NCI-H2171 treated with DMSO at 0.1 percent for 48 hours (cell line): ENCODE data around the gene C19orf85.
A peak's percentile ranks its signal among the peaks of the same experiment; 100 is the strongest.

Experiments
- DNase-seq: peaks from one replicate; lab custom pipeline; 2025; lab: John Stamatoyannopoulos, UW

The C19orf85 gene

GRCh38 chr19:55477905-55478304 lies 13.4 kb upstream of the C19orf85 start:
- DNase-seq: no peak

DNA sequence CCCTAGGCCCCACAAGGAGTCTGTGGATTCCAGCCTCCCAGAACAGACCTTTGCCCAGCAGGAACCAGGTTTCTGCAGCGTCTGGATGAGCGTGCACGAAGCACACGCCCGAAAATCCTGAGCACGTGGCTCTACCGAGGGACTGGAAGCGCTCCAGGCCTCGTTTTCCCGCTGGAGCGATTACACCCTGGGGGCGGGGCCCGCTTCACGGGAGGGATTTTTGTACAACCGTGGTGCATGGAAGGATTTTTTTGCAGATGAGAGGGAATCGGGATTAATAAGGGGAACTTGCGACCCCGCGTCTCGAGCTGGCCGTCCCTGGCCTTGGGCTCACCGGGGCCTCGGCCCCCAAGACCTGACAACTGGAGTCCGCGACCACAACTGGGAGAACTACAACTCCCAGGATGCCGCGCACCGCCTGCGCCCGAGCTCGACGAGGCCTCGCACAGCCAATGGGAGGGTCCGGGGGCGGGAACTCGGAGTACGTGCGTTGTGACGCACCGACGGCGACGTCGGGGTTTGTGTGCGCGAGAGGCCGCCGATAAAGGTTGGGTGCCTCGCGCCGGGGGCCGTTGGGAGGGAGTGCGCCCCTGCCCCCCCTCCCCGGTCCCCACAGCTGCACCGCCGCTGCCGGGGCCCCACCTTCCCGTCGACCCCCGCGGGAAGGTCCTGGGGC lies 11.7 kb upstream of the C19orf85 start, which contains the start of gene ZNF628:
TSS of gene ZNF628 (plus strand) at position 518 of the 676 bp plus-strand sequence. CDS start 3,294 bp downstream, outside the sequence.
- peak; percentile 97 for DNase-seq

- no peak for DNase-seq
Measured at GRCh38 chr19:55474269-55475265, 10.0 kb upstream of the C19orf85 start.

DNA sequence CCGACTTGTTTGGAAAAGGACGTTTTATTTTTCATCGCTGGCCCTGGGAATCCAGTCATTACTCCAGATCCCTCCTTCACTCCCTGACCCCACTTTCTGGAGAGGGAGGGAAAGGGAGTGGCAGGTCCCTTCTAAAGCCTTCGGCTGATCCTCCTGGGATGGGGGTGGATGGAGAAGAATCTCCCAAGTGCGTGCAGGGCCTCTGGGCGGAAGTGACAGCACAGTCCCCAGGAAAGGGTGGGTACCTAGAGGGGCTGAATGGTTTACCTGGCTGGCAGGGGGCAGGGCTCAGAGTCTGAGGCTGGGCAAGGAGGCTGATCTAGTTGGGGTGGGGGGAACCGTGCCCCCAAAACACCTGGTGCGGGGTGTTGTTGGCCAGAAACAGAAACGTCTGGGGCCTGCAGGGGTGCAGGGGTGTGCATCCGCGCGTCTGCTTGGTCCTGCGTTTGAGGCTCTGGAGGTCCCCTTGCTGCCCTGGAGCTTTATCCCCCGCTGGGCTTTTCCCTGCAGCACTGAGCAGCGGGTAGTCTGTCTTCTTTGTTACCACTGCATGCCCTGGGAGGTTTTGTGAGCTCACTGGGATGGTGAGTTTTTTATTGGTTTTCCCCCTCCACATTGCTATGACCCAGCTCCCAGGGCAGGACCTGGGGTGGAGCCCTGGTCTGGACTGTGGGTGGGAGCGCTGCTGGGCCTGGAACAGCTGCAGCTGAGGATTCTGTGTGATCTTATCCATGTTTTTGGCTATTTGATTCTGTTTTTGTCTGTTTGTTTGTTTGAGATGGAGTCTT lies 8.9 kb upstream of the C19orf85 start:
- no peak for DNase-seq

DNA sequence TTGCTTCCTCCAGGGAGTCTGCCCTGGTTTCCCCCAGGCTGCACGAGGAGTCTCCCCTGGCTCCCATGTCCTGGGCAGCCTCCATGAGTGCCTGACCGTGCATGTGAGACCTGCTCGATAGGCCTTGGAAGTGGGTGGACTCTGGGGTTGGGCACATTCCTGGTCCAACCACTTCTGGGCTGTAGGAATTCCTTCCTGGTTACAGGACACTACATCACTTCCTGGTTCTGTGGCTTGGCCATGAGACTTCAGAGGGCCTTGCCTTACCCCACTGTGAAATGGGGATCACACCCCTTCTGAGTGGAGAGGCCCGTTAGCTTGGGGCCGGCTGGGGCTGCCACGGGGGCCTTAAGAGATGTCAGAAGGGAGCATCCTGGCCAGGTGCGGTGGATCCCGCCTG lies 7.9 kb upstream of the C19orf85 start:
- DNase-seq: no peak

GRCh38 chr19:55471266-55471665 lies 6.7 kb upstream of the C19orf85 start:
- no peak for DNase-seq

- no peak for DNase-seq
Measured at GRCh38 chr19:55468054-55468393, 3.5 kb upstream of the C19orf85 start.

GRCh38 chr19:55467236-55468053 lies 2.9 kb upstream of the C19orf85 start:
- DNase-seq: no peak

GRCh38 chr19:55466241-55466614 lies 1.7 kb upstream of the C19orf85 start:
- DNase-seq: no peak

DNA sequence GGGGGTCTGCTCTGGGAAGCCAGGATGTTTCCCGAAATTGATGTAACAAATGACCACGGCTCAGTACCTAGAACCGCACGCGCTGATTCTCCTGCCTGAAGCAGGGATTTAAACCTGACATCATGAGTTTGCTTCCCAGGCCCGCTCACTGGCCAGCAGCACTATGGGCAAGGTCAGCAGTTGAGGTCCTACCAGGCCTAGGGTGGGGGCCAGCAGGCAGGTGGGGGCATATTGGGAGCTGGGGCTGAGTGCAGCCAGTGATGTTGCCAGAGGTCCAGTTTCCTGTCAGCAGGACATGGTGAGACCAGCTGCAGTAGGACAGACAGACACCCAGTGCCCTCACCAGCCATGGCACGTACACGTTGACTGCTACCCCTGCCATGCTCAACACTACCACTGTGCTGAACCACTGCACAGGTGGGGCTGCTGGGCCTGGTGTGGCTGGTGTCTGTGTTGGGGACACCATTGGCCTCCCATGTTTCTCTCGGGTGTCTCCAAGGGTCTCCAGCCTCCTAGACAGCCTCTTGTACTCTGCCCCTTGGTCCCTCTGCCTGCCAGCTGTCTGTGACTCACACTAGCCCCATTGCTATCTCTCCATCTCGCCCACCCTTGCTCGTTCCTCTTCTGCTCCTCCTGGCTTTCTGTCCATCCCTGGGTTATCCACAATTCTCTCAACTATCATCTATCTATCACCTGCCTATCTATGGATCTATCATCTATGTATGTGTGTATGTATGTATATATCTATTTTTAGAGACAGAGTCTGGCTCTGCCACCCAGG lies 1.1 kb upstream of the C19orf85 start:
- no peak for DNase-seq

DNA sequence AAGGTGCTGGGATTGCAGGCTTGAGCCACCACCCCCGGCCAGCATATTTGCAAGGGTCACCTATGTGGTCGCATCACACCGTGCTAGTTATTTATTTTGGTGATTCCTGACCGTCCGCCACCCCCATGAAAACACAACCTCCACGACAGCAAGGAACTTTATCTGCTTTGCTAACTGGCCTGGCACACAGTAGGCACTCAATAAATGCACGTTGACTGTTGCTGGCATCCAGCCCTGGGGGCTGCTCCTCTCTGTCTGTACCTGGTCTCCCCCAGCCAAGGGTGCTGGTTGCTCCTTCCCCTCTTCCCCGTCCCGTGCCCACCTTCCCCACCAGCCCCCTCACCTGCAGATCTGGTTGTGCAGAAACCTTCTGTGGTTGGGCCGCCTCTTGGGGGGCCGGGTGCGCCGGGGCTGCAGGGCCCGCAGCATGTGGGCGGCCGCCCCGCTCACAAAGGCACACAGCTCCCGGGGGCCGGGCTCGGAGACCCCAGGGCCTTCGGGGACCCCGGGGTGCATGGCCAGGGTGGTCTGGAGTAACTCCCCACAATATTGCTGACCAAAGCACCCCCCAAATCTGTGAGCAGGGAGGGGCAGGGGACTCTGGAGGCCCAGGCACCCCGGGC lies 401 bp downstream of the C19orf85 start:
- no peak for DNase-seq

DNA sequence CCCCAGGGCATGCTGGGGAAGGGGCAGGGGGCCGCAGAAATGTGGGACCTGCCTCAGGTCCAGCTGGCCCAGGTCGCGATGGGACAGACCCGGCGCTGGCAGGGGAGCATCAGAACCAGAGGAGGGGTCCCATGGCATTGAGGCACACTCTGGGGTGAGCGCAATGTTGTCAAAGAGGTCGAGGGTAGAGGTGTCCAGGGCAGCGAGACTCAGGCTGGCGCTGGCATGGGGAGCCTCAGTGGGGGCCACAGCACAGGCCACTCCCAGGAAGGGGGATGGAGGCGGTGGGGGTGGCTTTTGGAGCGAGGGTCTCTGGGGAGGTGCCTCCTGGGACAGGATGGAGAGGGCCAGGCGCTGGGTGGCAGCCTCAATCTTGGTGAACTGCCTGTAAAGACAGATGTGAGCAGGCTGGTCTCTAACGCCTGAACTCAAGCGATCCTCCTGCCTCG lies 944 bp downstream of the C19orf85 start:
- DNase-seq: no peak

DNA sequence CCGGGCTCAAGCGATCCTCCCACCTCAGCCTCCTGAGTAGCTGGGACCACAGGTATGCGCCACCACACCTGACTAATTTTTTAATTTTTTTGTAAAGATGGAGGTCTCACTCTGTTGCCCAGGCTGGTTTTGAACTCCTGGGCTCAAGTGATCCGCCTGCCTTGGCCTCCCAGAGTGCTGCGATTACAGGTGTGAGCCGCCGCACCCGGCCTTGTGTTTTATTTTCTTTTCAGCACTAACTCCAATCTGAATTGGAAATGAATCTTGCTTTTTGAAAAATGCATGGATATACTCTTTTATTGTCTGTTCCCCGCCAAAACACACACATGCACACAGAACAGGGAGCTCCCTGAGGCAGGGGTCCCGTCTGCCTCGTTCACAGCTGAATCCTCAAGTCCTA lies 1.8 kb downstream of the C19orf85 start:
- DNase-seq: no peak

GRCh38 chr19:55461974-55462626 lies 2.5 kb downstream of the C19orf85 start:
- no peak for DNase-seq

DNA sequence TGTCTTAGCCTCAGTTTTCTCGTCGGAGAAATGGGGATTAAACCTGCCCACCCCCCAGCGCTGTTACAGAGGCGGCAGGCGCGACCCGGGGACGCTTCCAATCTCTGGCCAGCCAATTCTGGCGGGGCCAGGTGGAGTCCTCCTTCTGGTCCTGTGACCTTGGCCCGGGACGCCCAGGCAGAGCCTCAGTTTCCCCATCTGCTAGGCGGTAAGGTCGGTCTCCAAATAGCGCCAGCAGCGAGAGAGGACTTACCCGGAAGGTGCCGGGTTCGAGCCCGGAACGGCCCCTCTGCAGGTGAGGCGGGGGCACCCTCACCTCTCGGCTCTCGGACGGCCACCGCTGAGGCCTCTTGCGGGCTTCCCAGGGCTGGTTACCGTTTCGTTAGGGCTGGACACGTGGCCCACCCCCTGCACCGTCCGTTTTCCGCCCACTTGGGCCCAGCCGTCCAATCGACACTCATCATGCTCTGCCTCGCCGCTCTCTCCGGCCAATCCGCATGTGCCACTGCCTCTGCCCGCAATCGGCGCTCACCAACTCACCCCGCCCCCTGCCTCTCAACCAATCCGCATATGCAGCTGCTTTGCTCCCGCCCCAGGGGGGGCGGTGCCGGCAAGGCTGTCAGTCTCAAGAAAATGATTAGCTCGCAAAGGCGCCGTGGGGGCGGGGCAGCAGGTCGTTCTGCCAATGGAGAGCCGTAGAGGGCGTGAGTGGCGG lies 3.1 kb downstream of the C19orf85 start, which contains the start of gene ISOC2:
TSS of gene ISOC2 (minus strand) at position 384 of the 715 bp plus-strand sequence. CDS start 5,156 bp downstream, outside the sequence.
- peak; percentile 99 for DNase-seq

DNA sequence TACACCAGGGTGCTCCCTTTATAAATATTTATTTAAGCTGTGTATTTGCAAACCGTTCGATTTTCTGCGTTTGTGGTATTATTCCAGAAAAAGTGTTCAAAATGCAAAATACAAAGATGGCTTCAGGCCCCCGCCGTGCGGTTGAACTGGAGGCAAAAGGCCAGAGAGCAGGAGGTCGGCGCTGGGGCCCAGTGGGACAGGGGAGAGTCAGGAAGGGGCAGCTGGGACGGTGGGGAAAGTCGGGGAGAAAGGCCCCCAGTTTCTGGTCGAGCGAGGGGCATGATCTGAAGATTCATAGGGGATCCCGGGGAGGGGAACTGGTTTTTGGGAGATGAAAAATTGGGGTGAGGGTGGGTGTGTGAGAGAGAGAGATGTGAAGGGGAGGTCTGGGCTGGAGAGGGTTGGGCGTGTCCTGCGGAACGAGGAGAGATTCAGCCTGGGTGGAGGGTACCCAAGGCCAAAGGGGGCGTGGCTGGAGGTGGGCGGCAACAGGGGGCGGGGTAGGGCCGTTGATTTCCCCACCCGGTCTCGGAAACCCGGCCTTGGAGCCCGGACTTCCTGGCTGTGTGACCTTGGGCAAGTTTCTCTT lies 3.8 kb downstream of the C19orf85 start:
- no peak for DNase-seq

DNA sequence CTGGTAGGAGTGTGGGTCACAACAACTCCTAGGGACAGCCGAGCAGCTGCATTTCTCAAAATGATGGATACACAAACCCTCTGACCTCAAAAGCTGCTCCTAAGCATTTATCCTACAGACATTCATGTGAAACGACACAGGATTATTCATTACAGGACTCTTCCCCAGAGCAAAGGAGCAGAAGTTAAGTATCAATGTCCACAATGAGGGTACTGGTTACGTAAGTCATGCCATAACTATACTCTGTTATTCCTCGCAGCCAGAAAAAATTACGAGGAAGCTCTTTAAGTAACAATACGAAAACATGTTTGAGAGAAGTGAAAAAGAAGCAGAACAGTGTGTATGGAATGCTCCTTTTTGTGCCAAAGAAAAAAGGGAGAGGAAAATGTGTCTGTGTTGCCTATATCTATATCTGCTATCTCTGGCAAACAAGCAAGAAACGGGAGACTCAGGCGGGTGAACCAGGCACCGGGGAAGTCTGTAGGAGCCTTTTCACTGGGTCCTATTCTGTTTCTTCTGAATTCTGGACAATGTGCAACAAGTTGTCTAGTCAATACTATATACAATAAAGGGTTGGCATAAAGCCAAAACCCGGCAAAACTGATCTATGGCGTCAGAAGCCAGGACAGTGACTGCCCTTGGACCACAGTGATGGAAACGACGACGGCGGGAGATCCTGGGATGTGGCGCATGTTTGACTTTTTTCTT lies 4.4 kb downstream of the C19orf85 start:
- no peak for DNase-seq

DNA sequence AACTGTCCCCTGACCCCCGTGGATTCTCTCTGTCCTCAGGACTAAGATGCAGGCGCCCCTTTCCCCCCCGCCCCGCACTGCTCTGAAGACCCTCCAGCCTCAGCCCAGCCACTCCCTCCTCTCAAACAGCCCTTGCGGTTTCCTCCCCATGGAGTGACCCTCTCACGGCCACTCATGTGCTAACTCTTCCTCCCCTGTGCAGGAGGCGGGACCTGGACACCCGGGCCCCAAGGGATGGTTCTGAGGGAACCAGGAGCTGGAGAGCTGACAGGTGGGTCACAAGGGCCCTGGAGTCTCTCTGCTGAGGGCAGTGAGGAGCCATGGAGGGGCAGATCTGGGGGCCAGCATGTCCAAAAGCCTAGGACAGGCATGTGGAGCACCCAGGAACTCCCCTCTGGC lies 5.0 kb downstream of the C19orf85 start:
- no peak for DNase-seq
